CD4-positive, alpha-beta T cell treated with Interleukin-4 for 1 hour (primary cell): ENCODE results near the gene CTIF.

ENCODE experiments used
- DNase-seq, 2 donors: peaks; one replicate each; pipeline ENCODE4 v3.0.0-alpha.2; 2020 to 2022

Gene CTIF

DNA sequence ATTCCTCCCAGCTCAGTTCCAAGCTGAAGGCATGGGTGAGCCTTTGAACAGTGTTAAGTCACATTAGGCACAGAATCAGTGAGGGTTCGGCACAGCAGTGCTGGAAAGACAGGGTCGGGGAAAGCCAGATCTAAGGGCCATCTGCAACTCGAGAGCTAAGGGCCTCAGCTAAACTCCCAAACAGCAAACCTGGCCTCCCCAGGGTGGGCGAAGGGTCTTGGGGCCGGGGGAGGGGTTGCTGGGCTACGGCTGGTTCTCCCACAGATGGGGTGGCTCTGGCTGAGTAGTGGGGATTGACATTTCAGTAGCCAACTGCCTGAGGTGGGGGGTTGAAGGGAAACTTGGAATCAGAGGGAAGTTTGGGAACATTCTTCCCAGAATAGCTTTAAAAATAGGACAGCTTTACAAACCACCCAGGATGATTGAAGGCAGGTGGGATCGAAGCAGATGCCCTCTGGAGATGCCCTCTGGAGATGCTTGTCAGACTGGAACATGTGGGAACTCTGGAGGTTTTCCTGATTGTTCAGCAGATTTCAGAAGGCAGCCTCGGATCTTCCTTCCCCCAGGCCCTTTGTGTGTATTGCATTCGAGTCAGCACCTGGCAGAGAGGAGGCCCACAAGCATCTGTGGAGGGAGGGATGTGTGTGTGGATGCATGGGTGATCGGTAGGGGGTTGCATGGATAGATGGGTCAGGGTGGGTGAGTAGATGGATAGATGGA is 255.6 kb downstream of the CTIF start:
- DNase-seq, result no peak

DNA sequence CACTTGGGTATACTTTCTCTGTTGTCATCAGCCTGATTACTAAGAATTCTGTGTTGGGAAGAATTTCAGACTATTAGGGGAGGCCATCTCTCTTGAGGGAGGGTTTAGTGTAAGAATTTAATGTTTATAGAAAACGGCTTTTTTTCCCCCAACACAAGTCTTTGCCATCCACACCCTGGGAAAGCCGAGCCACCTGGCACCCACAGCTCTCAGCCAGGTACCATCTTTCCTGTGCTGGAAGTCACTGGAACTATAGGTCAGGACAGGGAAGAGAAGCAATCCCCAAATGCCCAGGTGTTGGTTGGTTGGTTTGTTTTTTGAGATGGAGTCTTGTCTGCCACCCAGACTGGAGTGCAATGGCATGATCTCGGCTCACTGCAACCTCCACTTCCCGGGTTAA is 256.9 kb downstream of the CTIF start:
- no peak for DNase-seq

DNA sequence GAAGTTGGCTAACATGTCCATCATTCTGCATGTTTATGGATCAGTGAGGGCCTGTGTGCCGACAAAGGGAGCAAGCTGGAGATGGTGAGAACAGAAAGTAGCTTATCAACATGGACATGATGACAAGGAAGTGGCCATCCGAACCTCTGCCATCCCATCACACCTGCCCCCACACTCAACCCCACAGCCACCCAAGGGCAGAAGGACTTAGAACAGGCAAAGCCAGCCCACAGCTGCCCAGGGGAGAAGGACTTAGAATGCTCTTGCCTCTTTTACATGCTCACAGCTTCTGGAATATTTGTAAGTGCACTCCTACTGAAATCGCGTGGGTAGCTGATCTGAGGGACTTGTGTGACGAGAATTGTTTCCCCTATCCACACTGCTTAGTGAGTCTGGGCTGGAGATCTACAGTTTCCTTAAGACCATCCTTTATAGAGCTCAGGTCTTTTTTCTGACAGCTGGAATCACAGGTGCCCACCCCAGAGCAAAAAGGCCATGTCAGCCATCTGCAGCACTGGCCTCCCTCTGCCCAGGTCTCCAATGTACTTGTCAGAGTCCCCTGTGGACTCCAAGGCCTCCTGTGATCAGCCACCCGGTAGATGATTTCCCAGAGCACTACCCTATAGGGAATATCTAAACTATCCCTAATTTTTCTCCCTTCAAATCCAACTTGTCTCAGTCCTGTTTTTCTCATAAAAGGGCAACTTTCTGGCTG is 257.8 kb downstream of the CTIF start:
- DNase-seq, result no peak

DNA sequence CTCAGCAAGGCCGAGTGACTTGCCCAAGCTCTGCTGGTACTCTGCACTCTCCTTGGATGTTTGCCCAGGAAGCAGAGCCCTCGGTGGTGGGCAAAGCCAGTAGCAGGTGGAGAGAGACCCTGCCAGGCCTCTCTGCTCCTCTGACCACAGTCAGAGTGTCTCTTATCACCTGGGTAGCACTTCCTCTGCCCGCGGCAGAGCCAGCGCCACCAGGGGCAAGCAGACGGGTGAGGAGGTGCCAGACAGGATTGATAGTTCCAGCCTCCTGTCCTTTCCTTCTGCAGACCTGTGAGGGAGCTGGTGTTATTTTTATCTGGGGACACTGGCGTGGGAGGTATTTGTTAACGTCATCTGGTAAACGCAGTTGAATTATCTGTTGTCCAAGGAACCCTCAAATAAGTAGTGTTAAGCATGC is 259.0 kb downstream of the CTIF start:
- DNase-seq, result no peak

DNA sequence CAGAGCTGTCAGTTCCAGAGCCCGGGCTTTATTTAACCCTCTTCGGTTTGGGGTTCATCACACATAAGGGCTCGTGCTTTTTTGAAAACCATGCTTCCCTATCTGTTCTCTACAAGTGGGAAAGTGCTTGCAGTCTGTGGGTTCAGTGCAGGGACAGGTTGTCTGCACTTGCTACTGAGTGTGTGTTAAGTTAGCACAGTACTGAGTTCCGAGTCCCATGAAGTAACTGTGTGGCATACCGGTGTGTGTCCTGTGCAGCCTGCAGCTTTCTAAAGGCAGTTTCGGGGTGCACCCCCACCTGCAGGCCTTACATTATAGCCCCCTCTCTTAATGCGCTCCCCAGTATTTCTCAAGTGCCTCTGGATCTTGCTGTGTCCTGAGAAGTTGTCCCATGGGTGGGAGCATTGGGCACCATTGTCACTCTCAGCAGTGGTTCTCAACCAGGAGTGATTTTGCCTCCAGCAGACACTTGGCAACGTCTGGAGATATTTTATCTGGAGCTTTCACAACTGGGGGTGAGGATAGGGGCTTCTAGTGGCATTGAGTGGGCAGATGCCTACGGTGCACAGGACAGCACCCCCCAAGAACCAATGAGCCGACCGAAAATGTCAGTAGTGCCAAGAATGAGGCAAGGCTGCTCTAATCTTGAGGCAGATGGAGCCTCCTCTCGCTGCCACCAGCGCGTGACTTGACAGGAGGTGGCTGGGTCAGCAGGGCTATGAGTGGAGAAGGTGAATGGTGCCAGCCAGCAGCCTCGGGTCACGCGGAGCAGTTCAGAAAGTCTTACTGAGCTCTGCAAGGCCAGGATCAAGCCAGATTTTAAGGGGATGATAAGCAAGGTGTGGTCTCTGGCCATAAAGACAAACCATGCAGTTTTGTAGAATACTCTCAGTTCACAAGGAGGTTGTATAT is 259.8 kb downstream of the CTIF start:
- peak in 1 of 2 donors; percentile 4 for DNase-seq

DNA sequence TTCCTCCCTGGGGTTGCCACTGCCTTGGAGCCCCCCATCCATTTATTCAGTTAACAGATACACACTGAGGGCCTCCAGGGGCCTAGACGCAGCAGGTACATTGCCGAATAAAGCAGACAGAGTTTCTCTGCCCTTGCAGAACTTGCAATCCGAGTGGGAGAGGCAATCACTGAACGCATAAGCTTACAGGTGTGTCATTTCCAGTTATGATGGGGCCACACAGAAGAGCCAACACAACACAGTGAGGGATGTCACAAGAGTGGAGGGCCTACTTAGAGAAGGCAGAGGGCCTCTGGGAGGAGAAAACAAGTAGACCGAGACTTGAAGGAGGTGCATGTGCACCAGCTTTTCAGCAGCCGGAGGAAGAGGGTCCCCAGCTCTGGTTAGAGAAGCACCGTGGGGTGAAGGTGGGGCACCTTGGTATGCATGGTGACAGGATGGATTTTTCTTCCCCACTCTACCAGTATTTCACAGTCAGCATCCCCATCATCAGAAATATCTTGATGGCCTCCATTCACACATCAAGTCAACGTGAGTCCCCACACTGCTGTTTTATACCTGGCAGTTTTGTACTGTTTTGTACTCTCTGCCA is 261.0 kb downstream of the CTIF start:
- DNase-seq, result peak in 1 of 2 donors; percentile 10

DNA sequence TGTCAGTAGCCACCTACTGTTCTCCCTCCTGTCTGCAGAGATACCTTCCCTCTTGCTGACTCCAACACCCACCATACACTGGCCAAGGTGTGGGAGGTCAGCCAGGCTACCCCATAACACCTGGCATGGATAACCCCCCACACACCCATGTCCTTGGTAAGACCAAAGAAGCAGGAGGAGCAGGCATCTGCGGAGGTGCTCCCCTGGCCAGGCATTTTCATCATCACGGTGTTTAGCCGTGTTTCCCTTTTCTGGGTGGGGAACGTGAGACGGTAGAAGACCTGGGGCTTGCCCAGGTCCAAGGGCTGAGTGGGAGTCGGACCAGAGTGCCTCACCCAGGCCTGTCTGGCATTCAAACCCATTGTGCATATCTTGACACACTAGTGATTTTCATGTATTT is 261.6 kb downstream of the CTIF start:
- DNase-seq, result peak in 1 of 2 donors; percentile 10

DNA sequence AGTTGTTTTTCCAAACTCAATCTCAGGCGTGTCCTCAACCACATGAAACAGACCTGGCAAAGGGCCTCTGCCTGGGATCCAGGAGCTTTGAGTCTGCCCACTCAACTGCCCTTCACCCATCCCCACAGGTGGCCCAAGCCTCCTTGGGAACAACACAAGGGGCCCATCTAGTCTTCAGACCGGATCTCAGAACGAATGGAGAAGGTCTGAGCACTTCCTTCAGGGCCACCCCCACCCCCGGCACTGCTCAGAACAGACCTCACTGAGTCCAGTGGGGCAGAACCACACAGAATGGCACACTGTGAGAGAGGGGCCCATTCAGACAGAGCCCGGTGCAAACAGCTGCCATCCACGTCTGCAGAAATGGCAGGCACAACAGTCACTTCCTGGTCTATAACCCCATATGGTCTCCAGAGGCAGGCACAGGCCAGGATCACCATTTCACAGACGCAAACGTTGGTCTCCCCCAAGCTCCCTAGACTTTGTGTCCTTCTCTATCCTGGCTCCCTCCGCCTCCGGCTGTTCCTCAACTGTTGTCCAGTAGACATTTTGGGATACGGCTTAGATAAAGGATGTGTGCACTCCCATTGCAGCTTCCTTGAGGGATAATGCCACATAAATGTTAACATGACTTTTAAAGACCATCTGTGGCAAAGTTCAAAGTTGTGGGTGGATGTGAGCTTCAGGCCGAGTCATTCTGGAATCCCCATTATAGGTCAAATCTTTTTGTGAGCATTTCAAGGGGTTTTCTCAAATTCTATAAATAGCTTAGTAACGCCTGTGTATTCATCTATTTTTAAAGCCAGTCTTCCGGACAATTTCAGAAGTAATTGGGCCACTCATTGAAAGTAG is 262.3 kb downstream of the CTIF start:
- peak in 1 of 2 donors; percentile 8 for DNase-seq

DNA sequence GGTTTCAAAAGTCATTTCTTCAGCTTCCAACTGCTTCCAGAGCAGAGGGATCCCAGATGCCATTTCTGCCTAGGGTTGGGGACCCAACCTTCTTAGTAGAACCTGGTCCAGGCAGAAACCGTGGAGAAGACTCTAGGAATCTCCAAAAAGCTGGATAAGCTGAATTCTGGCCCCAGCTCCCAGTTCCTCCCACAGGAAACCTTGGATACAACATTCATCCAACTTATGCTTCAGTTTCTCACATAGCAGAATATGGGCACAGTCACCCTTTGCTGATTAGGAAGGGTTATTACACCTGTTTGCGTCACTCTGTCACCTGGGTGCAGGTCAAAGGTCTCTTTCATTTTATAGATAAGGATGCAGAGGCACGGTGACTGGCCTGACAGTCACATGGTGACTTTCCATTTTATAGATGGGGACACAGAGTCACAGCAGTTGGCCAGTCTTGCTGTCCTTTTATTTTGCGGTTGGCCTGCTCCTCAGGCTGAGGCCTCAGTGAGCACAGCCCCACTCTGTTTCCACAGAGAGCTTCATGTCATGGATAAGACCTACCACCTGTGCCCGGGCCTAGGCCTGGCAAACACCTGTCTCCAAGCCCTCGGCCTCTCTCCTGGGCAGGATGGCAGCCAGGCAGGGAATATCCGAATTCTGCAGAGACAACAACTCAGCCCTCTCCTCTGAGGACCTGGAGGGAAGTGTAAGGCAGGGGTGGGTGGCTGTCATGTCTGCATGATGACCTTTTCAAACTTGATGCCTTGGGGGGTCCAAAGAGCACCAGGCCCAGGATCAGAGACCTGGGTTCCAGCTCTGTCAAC is 263.1 kb downstream of the CTIF start:
- peak in 1 of 2 donors; percentile 10 for DNase-seq

DNA sequence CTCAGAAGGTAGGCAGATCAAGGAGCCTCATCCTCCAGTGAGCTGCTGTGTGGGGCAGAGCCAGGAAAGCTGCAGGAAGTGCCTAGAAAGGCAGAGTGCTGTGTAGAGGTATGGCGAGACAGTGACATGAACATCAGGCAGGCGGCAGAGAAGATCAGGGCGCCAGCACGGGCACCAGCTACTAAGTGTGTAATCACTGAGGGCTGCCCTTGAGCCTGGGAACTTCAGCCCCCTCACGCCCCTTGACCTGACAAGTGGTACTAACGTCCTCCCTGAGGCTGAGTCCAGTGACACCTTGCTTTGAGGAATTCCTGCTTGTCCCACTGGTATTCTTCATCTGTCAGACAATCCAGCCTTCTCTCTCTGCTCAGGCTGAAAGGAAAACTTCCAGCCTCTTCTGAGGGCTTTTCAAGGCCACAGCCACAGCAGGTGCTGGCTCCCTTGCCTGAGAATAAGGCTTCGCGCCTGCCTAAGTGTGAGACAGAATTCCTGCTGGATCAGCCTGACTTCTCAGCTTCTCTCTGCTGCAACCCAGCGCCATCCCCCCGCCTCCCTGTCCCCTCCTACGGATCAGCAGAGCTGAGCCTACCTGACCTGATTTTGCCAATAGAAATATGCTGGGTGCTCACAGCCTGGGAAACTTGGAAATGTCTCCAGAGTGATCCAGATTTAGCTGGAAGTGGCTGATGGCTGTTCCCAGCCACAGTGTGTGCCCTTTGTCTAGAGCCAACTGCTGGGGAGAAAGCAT is 263.9 kb downstream of the CTIF start:
- peak in 1 of 2 donors; percentile 8 for DNase-seq

DNA sequence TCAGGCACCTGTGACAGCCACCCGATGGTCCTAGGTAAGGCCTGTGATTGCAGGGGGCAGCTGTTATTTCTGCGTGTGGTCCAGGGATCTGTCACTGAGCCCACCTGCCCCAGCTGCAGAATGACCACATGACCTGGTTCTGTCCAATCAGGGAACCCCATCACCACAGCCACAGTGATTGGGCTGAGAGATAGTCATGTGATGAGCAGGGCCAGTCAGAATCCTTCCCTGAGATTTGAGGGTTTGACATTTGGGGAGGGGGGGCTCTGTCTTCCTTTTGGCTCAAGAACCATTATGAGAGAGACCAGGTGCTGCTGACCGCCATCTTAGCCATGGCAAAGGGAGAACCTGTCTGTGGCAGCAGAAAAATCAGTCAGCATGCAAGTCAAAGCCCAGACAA is 264.7 kb downstream of the CTIF start:
- DNase-seq, result peak in 1 of 2 donors; percentile 5

DNA sequence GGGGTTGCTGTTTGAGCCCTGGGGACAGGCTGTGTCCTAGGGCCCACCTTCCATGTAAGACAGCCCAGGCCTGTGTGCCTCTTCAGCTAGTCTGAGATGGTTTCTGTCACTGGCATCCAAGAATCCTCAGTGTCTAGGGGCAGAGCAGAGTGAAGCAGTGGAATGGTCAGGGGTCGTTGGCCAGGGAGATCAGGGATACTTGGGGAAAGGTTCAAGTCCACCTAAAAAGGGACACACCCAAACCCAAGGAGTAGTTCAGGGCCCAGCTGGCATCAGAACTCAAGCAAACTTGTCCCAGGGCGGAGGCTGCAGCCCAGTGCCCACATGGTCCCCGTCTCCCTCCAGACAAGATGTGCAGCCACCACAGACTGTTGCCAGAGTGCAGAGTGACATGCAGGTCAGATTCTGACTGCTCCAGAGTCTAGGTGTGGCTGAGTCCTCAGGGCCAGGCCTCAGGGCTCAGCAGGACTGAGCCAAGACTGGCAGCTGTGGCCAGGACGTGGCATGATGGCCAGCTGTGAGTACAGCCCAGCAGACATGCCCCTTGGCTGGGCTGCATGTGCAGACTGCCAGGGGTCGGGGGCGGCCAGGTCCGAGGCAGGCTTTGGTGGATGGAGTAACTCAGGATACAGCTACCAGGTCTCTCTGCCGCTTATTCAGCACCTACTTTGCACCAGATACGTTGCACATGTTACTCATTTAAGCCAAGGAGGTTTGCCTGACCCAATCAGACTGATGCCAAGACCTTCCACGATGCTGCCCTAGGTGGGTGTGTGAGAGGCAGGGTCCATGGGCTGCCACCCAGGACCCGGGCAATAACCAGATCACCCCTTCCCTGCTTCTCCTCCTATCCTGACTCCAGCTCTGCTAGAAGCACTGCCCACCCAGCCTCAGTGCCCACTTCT is 265.4 kb downstream of the CTIF start:
- peak in 1 of 2 donors; percentile 5 for DNase-seq

DNA sequence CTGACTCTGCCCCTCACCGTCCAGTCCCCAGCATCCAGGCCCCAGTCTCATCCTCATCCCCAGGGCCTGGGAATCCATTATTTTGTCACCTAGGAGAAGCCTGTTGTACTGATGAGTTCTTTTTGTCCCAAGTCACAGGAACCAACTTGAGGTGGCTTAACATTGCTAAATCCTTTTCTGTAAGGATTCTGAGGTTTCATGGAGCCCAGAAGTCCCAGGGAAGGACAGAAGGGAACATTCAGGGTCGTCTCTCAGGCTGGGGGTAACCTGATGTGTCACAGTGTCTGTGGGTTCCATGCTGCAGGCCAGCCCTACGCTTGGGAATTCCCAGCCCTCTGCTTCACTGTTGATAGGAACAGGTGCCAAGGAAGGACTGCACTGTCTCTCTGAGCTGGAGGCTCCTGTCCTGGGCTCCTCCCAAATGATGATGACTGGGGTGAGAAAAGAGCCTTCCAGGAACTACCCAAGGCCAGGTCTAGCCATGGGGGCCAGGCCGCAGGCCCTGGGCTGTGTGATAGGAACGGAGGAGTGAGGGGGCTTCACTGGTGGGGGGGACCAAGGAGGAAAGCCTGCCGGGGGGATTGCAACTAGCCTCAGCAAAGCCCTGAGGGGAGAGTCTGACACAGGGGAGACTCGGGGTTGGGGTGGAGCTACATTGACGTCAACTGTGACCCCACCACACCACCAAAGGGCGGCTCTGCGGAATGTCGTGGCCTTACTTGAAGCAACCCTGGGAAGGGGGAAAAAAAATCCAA is 266.2 kb downstream of the CTIF start:
- peak in 1 of 2 donors; percentile 7 for DNase-seq

DNA sequence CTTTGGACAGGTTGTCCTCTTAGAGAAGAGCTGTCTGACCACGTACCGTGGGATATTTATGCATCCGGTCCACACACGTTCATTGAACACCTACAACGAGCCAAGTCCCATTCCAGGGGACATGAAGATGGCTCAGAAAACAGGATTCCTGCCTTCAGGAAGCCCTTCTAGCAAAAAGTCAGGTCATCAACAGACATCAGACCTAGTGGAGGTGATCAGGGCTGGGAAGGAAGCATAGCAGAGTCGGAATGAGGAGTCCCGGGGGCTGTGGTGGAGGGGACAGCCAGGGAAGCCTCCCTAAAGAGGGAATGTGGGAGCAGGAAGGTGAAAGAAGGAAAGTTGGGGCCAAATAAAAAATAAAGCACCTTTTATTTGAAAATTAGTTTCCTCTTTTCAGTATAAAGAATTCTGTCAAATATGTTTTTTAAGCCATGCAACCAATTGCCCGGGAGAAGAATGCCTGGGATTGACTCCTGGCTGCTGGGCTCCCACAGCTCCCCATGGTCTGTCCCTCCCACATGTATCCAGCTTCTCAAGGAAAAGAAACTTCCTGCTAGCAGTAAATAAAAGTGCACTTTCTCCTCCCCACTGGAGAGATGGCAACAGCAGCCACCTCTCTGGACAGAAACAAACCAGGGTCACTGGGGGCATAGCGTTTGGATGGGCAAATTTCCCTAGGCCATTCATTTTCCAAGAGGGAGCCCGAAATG is 267.1 kb downstream of the CTIF start:
- DNase-seq, result peak in 1 of 2 donors; percentile 3

DNA sequence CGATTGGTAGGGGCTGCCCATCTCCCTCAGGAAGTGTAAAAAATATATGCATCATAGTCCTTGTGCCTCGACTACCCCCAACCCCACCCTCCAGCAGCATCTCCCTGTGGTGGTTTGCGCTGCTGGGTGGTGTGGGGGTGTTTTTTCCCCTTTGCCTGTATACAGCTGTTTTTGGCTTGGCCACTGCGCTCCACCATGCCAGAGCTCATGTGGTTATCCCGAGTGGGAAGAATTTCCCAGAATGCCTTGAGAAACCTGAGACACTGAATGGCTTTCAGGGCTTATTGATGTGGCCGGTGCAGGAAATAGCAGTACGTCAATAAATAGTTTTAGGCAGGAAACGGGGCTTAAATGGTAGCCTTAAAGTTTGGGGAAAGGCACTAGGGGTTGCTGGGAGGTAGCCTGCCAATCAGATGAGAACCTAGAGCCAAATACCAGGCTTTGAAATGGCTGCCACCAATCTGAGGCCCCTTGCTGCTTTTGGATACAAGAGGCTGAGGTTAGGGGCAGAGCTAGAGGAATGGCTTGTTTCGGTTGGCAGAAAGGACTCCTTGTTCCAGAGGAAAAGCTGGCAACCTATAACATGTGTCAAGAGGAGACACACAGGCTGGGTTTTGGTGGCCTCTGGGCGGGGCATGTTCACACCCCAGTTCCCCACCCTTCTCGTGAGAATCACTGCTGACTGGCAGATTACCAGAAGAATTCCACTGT is 267.9 kb downstream of the CTIF start:
- DNase-seq, result peak; percentile 26 to 73

DNA sequence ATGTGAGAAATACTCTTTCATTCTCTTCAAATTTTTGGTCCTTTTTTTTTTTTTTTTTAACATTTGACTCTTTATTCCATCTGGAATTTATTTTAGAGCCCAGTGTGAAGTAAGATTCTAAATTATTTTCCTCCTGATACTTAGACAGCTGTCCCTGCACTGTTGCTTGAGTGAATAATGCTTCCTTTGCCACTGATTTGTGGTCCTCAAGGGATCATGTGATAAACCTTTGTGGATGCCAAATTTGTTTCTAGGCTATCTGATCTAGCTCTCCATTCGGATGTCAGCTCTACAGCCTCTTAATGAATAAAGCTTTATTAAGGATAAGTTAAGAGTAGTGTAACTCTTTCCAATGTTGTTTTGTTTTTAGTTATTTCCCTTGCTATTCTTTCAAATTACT is 269.6 kb downstream of the CTIF start:
- DNase-seq, result no peak

DNA sequence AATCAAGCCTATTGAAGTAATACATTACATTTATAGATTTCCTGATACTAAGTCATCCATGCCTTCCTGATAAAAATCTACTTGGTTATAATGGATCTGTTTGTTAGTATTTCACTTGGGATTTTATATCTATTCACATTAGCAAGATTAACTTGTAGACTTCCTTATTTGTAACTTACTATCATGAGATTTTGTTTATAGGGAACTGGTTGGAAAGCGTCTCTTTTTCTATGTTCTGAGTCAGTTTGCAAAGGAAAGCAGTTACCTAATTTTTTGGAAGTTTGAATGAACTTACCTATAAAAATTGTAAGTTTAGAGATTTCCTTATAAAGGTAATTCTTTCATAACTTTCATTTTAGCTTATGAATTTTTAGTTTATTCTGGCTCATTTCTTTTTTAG is 270.5 kb downstream of the CTIF start:
- no peak for DNase-seq
